D721Med (cell line): Measurements from ENCODE around the gene RPS15.
A peak's percentile ranks its signal among the peaks of the same experiment; 100 is the strongest.
"Not testable (repeated sequence)": the region's sequence is repeated elsewhere in the genome, so short reads cannot be mapped to it uniquely, and the experiment has no call there.

ENCODE experiments used
- DNase-seq: peaks from one replicate; pipeline ENCODE4 v3.0.0; 2011; ENCODE audit warnings: low spot score; ENCODE audit not compliant: insufficient read length
- FAIRE-seq: peaks from 2 replicates; lab custom pipeline; 2011; peaks lifted over from hg19 to GRCh38; lab: Jason Lieb, UNC
- CTCF ChIP-seq: IDR thresholded peaks from 2 replicates; pipeline ENCODE4 v1.5.1; 2012; ENCODE audit warnings: mild to moderate bottlenecking, control low read depth; ENCODE audit not compliant: insufficient read depth; ENCODE audit errors: missing control alignments

RPS15 gene

GRCh38 chr19:1474765-1475351 is 36.7 kb downstream of the RPS15 start:
- TF ChIP-seq CTCF = no peak
- FAIRE-seq (no peak), DNase-seq (no peak)

GRCh38 chr19:1475751-1476437 is 37.7 kb downstream of the RPS15 start:
- FAIRE-seq (no peak), DNase-seq (peak; percentile 17)
- no peak for TF ChIP-seq CTCF

GRCh38 chr19:1477056-1477455 is 38.9 kb downstream of the RPS15 start:
- not testable (repeated sequence) for DNase-seq, FAIRE-seq

GRCh38 chr19:1478934-1479707 is 40.9 kb downstream of the RPS15 start, which contains the start of gene C19orf25:
Gene C19orf25, minus strand, starts transcription at chr19:1479215. Its CDS starts 312 bp downstream, at chr19:1478903.
- TF ChIP-seq CTCF = no peak
- DNase-seq (peak; percentile 98), FAIRE-seq (no peak)

- peak; percentile 12 for DNase-seq
- TF ChIP-seq CTCF = no peak
Observed at GRCh38 chr19:1481224-1481892, 43.2 kb downstream of the RPS15 start.

GRCh38 chr19:1481893-1482360 is 43.7 kb downstream of the RPS15 start:
- no peak for FAIRE-seq
- DNase-seq = peak; percentile 7
- no peak for TF ChIP-seq CTCF

More at GRCh38 chr19:1481224-1481892, 43.2 kb downstream of the RPS15 start:
- FAIRE-seq = no peak

GRCh38 chr19:1482361-1483130 is 44.4 kb downstream of the RPS15 start:
- FAIRE-seq = no peak
- DNase-seq = peak; percentile 22
- TF ChIP-seq CTCF = no peak
